OCI-LY3 (cell line): ENCODE results near the gene EID2.

Experiments used
- H2AFZ ChIP-seq: fragments of 200-600, 300-600 bp; shearing (Covaris generic); 2 replicates; pipeline ENCODE4 v1.6.0; 2014; ENCODE audit warnings: antibody characterized with exemption, low read depth, low read length
- H3K27ac ChIP-seq: fragments of 200-600, 300-600 bp; sonication (generic); 2 replicates; pipeline ENCODE4 v1.5.1; 2014; ENCODE audit warnings: mild to moderate bottlenecking, low read length, moderate library complexity, mixed read lengths
- H3K27me3 ChIP-seq: fragments of 200-600, 300-600 bp; sonication (generic); 2 replicates; pipeline ENCODE4 v1.6.1; 2014; ENCODE audit warnings: low read depth, low read length, mixed read lengths
- H3K36me3 ChIP-seq: fragments of 200-600, 300-600 bp; sonication (generic); replicated peaks from 2 replicates; pipeline ENCODE3; 2014; ENCODE audit warnings: low read depth, low read length, mixed read lengths
- H3K4me1 ChIP-seq: fragments of 300-600, 200-600 bp; sonication (generic); 2 replicates; pipeline ENCODE4 v1.6.1; 2014; ENCODE audit warnings: low read length, mixed read lengths
- H3K4me2 ChIP-seq: fragments of 200-600, 300-600 bp; sonication (generic); 2 replicates; pipeline ENCODE4 v1.6.1; 2014; ENCODE audit warnings: low read length, mixed read lengths
- H3K4me3 ChIP-seq: fragments of 300-600, 200-600 bp; sonication (generic); 2 replicates; pipeline ENCODE4 v1.5.1; 2014; ENCODE audit warnings: antibody characterized with exemption, mild to moderate bottlenecking, low read length, moderate library complexity
- H3K79me2 ChIP-seq: fragments of 300-600, 200-600 bp; shearing (Covaris generic); 2 replicates; pipeline ENCODE4 v1.6.1; 2014; ENCODE audit warnings: mild to moderate bottlenecking, low read length, mixed read lengths
- H3K9ac ChIP-seq: fragments of 300-600, 200-600 bp; shearing (Covaris generic); 2 replicates; pipeline ENCODE4 v1.6.0; 2014; ENCODE audit warnings: mild to moderate bottlenecking, low read length, moderate library complexity
- H3K9me3 ChIP-seq: fragments of 200-600, 300-600 bp; shearing (Covaris generic); 2 replicates; pipeline ENCODE4 v1.6.1; 2014; ENCODE audit warnings: low read length, mixed read lengths; ENCODE audit not compliant: insufficient read depth
- H4K20me1 ChIP-seq: fragments of 200-600, 300-600 bp; sonication (generic); 2 replicates; pipeline ENCODE4 v1.6.1; 2016; ENCODE audit warnings: low read length, mixed read lengths; ENCODE audit not compliant: insufficient read depth
- EZH2phosphoT487 ChIP-seq: fragments of 200-600 bp; shearing (Covaris generic); IDR thresholded peaks from 2 replicates; pipeline ENCODE4 v1.6.1; 2018; ENCODE audit warnings: antibody characterized with exemption, mixed run types, low read depth
- TF ChIP-seq, protein P1 (sequence below): fragments of 200-600, 300-600 bp; sonication (generic); IDR thresholded peaks from 2 replicates; pipeline ENCODE4 v1.5.1; 2014; ENCODE audit warnings: antibody characterized with exemption, low read length, low read depth

Gene EID2

GRCh38 chr19:39544226-39544903, 4.4 kb upstream of the EID2 start:
- Histone ChIP-seq H3K4me1 (peaks cover 6% of the 10 kb centered on the region), H3K27me3 (peaks cover 21% of the 10 kb centered on the region), H2AFZ (no peak overlapping the region), H3K27ac (no peak overlapping the region), H3K4me3 (no peak overlapping the region), H3K9me3 (no peaks in the 10 kb centered on the region), H3K79me2 (peaks cover 6% of the 10 kb centered on the region), H3K4me2 (no peak overlapping the region), H3K9ac (no peak overlapping the region), H4K20me1 (no peaks in the 10 kb centered on the region), H3K36me3 (no peaks in the 10 kb centered on the region)
- TF ChIP-seq, protein P1, sequence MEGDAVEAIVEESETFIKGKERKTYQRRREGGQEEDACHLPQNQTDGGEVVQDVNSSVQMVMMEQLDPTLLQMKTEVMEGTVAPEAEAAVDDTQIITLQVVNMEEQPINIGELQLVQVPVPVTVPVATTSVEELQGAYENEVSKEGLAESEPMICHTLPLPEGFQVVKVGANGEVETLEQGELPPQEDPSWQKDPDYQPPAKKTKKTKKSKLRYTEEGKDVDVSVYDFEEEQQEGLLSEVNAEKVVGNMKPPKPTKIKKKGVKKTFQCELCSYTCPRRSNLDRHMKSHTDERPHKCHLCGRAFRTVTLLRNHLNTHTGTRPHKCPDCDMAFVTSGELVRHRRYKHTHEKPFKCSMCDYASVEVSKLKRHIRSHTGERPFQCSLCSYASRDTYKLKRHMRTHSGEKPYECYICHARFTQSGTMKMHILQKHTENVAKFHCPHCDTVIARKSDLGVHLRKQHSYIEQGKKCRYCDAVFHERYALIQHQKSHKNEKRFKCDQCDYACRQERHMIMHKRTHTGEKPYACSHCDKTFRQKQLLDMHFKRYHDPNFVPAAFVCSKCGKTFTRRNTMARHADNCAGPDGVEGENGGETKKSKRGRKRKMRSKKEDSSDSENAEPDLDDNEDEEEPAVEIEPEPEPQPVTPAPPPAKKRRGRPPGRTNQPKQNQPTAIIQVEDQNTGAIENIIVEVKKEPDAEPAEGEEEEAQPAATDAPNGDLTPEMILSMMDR: no peak
- no peak for TF ChIP-seq EZH2phosphoT487

GRCh38 chr19:39543477-39543857, 3.5 kb upstream of the EID2 start:
- Histone ChIP-seq H2AFZ (no peak overlapping the region), H4K20me1 (no peaks in the 10 kb centered on the region), H3K79me2 (peaks cover 15% of the 10 kb centered on the region), H3K4me1 (peaks cover 13% of the 10 kb centered on the region), H3K9ac (no peak overlapping the region), H3K27ac (no peak overlapping the region), H3K4me3 (no peak overlapping the region), H3K27me3 (peaks cover 21% of the 10 kb centered on the region), H3K36me3 (no peaks in the 10 kb centered on the region), H3K9me3 (no peaks in the 10 kb centered on the region), H3K4me2 (no peak overlapping the region)
- TF ChIP-seq EZH2phosphoT487: no peak
- TF ChIP-seq, protein P1: no peak

DNA sequence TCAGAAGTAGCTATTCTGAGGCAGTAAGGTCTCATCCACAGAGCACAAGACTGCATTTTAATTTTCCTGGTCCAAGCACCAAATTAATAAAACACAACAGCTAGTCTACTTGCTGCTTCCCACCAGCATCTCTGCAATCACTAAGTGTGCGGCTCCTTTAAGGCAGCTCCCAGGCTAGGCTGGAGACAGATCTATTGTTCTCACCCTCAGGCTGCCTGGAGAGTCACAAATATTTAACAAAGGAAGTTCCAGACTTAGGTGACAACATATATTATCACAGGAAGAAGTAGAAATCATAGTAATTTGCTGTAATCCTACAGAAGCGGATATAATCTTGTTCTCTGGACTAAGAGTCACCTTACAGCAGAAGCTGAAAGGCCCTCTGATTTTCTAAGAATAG, 2.2 kb upstream of the EID2 start:
- Histone ChIP-seq H3K9ac (no peak overlapping the region), H3K36me3 (peaks cover 4% of the 10 kb centered on the region), H2AFZ (no peak overlapping the region), H3K9me3 (no peaks in the 10 kb centered on the region), H3K4me3 (no peak overlapping the region), H3K4me1 (peaks cover 17% of the 10 kb centered on the region), H3K79me2 (peaks cover 25% of the 10 kb centered on the region), H3K27me3 (peaks cover 21% of the 10 kb centered on the region), H3K4me2 (no peak overlapping the region), H3K27ac (no peak overlapping the region), H4K20me1 (peaks cover 5% of the 10 kb centered on the region; the same call in 1 of the 2 replicates)
- TF ChIP-seq, protein P1: no peak
- no peak for TF ChIP-seq EZH2phosphoT487

- Histone ChIP-seq H3K4me1 (peaks cover 17% of the 10 kb centered on the region), H3K27me3 (0 out of 2 replicates have a peak, but pooled peaks cover 4% of the 10 kb centered on the region), H3K9ac (peak overlapping the region; percentile 62), H3K27ac (no peak overlapping the region), H3K9me3 (no peaks in the 10 kb centered on the region), H3K4me2 (peak overlapping the region; percentile 97), H3K36me3 (peaks cover 4% of the 10 kb centered on the region), H2AFZ (peak overlapping the region; percentile 100), H3K79me2 (peaks cover 25% of the 10 kb centered on the region), H3K4me3 (peak overlapping the region; percentile 94), H4K20me1 (peaks cover 5% of the 10 kb centered on the region; the same call in 1 of the 2 replicates)
- no peak for TF ChIP-seq EZH2phosphoT487
- TF ChIP-seq, protein P1: no peak
Measured at GRCh38 chr19:39540333-39540673, 342 bp upstream of the EID2 start.
